Uterus (tissue), 4 donors: Measurements from ENCODE around the gene RHEBL1. TPM values are rescaled to one million over a fixed set of nuclear protein-coding genes. Genes with fewer than 3 reads are reported as not detected.

Experiments used
- DNase-seq, 2 donors: peaks; one replicate each; pipeline ENCODE4 v3.0.0-alpha.2; 2019 to 2020
- H3K27ac ChIP-seq, 2 donors: fragments of 200-600 bp; sonication (generic); 1 replicate in 1 of 2; 2 replicates in 1 of 2; pipeline ENCODE4 v1.5.1; 2016 to 2018
- H3K27me3 ChIP-seq, 2 donors: fragments of 200-600 bp; sonication (generic); one replicate each; pipeline ENCODE4 v1.5.1; 2018 to 2019; ENCODE audit warnings: control low read depth in 1 of 2
- H3K36me3 ChIP-seq, 2 donors: fragments of 200-600 bp; sonication (generic); one replicate each; pipeline ENCODE4 v1.5.1; 2019; ENCODE audit warnings: control low read depth in 1 of 2
- H3K4me1 ChIP-seq, 2 donors: fragments of 200-600 bp; sonication (generic); one replicate each; pipeline ENCODE4 v1.5.1; 2018 to 2019; ENCODE audit warnings: control low read depth in 1 of 2
- H3K4me3 ChIP-seq, 2 donors: fragments of 200-600 bp; sonication (generic); 1 replicate in 1 of 2; 2 replicates in 1 of 2; pipeline ENCODE4 v1.5.1; 2018 to 2019; ENCODE audit warnings: mild to moderate bottlenecking in 1 of 2
- H3K9me3 ChIP-seq, 2 donors: fragments of 200-600 bp; sonication (generic); one replicate each; pipeline ENCODE4 v1.5.1; 2019; ENCODE audit warnings: control low read depth in 1 of 2
- POLR2A ChIP-seq, 2 donors: fragments of 450-650 bp; IDR thresholded peaks; one replicate each; pipeline ENCODE4 v1.6.1; 2016; ENCODE audit warnings: antibody characterized with exemption in 2 of 2, mild to moderate bottlenecking in 1 of 2, moderate library complexity in 1 of 2
- intact Hi-C: fragments of 100-400 bp; cut with DNase I; formaldehyde crosslinking; loops from one replicate; pipeline ENCODE4 v1.15.1; 2023; ENCODE audit warnings: low total_unique reads
- total RNA-seq, 4 donors: library from RNA; depleted of rRNA in 3 of 4; stranded (reverse); fragments of >200 nt in 3 of 4; gene quantifications; one replicate each; pipeline versions ENCODE4 v1.1.0 to v1.2.4, GENCODE V29; 2014 to 2023
- TF ChIP-seq, protein P1 (sequence below), 4 experiments: fragments of 200-600 bp in 2 of 4; fragments of 450-650 bp in 2 of 4; sonication (generic) in 2 of 4; IDR thresholded peaks; one replicate each; pipeline ENCODE4 v1.5.1; 2016 to 2019; ENCODE audit warnings: antibody characterized with exemption in 4 of 4, mild to moderate bottlenecking in 2 of 4, moderate library complexity in 1 of 4
- donor health status: DM: yes; HTN: yes; CAD: no.

The RHEBL1 gene
- total RNA-seq, 4 donors from 2014 or later: 0.37 TPM; not detected in 3

DNA sequence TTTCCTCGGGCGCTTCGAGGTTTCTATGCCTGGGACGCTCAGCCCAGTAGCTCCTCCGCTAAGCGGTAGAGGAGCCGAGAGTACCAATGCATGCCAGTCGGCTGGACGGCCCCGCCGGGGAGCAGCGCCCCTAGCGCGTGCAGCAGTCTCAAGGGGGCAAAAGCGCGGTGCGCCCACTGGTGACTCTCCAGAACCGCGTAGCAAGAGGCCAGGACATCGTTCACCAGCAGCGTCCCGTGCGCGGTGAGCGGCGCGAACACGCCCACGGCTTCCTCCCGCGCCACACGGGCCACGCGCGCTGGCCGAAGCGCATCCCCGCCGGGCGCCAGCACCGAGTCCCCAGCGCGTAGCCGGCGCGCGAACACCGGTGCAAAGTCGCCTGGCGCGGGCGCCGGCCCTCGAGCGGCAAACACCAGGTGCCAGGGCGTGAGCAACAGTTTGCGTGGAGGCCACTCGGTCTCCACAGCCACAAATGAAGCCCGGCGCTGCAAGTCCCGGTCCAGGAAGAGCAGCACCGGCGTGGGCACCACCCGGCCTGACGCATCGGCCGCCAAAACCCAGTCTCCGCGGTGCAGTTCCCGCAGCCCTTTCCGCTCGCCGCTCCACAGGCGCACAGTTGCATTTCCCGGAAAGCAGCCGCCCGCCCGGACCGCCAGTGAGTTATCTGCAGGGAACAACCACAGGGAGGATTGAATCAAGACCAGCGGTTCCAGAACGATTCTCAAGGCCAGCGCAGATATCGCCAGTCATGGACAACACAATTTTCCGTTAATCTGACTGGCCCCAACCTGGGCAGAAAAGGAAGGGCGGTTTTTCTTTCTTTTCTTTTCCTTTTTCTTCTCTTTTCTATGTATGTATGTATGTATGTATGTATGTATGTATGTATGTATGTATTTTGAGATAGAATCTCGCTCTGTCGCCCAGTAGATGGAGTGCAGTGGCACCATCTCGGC lies 20.3 kb upstream of the RHEBL1 start:
- H3K27ac ChIP-seq: no peak overlapping the region
- H3K36me3 ChIP-seq: no peaks in the 10 kb centered on the region
- H3K4me3 ChIP-seq: peak overlapping the region; percentile 24 to 29
- peak in 1 of 2 donors; percentile 35 for DNase-seq
- intact Hi-C loops: no loop called here
- no peaks in the 10 kb centered on the region for H3K9me3 ChIP-seq
- TF ChIP-seq, protein P1, sequence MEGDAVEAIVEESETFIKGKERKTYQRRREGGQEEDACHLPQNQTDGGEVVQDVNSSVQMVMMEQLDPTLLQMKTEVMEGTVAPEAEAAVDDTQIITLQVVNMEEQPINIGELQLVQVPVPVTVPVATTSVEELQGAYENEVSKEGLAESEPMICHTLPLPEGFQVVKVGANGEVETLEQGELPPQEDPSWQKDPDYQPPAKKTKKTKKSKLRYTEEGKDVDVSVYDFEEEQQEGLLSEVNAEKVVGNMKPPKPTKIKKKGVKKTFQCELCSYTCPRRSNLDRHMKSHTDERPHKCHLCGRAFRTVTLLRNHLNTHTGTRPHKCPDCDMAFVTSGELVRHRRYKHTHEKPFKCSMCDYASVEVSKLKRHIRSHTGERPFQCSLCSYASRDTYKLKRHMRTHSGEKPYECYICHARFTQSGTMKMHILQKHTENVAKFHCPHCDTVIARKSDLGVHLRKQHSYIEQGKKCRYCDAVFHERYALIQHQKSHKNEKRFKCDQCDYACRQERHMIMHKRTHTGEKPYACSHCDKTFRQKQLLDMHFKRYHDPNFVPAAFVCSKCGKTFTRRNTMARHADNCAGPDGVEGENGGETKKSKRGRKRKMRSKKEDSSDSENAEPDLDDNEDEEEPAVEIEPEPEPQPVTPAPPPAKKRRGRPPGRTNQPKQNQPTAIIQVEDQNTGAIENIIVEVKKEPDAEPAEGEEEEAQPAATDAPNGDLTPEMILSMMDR (IDR thresholded peaks at IDR 0.05): peak in 2 of 4 experiments; percentile 6 to 18
- no peak for TF ChIP-seq POLR2A (IDR thresholded peaks at IDR 0.05)
- peaks cover 5 to 26% of the 10 kb centered on the region in 2 donors for H3K4me1 ChIP-seq
- peaks cover 0 to 6% of the 10 kb centered on the region in 2 donors for H3K27me3 ChIP-seq

DNA sequence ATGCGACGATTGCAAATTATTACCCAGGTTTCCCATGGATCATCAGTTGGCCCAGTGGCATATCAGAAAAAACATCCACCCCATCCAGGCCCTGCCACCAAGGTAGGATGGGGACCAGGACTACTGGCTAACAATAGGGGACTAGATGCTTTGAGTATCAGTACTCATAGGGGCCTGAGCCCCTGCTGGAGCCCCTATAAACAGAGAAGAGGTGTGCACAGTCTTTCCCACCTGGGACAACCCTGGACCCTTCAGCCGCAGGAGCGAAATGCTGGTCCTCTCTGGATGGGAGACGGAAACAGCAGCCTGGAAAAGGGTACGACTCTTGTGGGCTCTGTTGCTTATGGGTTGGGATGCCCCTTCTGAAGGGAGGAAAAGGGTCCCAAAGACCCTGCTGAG lies 19.2 kb upstream of the RHEBL1 start:
- Histone ChIP-seq H3K27me3 (peaks cover 0 to 2% of the 10 kb centered on the region in 2 donors), H3K27ac (peak overlapping the region in 1 of 2 donors; percentile 93), H3K4me1 (peaks cover 0 to 16% of the 10 kb centered on the region in 2 donors), H3K4me3 (no peak overlapping the region), H3K9me3 (no peaks in the 10 kb centered on the region), H3K36me3 (no peaks in the 10 kb centered on the region)
- TF ChIP-seq, protein P1 (IDR thresholded peaks at IDR 0.05): no peak
- TF ChIP-seq POLR2A (IDR thresholded peaks at IDR 0.05): no peak
- intact Hi-C loops: no loop called here
- no peak for DNase-seq

DNA sequence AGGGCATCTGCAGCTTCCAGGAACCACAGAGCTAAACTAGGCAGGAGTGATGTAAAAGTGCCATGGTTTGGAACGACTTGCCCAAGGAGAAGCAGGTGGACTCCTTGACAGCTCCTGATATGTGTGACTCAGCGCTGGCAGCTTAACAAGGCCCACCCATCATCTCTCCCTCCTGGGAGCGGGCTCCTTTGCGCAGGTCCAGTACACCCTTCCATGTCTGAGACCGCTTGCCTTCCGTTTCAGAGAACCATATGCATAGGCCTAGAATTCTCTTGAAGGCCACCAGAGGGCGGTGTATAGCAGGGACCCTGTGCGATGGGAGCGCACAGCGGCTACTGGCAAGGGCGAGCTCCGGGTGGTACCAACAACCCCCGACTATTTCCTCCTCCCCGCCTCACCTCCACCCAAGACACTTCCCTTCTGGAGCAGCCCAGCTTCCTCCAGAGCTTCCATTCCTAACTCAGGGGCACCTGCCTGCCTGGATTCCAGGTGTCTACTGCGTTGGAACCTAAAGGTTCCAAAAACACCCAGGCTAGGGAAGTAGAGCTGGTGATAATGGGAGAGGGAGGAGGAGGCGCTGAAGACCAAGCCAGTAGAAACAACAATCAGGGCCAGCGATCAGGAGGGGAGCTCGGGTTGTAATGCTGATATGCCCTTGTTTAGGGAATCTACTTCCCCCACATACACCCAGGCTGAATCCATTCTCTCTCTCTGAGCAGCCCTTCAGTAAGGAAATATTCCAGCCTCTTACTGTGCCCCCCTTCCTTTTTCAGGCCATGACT lies 18.6 kb upstream of the RHEBL1 start:
- Histone ChIP-seq H3K27me3 (no peaks in the 10 kb centered on the region), H3K9me3 (no peaks in the 10 kb centered on the region), H3K36me3 (no peaks in the 10 kb centered on the region), H3K4me1 (peaks cover 0 to 16% of the 10 kb centered on the region in 2 donors), H3K27ac (peak overlapping the region; percentile 75 to 93), H3K4me3 (no peak overlapping the region)
- peak; percentile 86 to 91 for DNase-seq
- TF ChIP-seq POLR2A (IDR thresholded peaks at IDR 0.05): no peak
- TF ChIP-seq, protein P1 (IDR thresholded peaks at IDR 0.05): peak; percentile 89 to 94 (median 92)
- intact Hi-C loops: no loop called here

DNA sequence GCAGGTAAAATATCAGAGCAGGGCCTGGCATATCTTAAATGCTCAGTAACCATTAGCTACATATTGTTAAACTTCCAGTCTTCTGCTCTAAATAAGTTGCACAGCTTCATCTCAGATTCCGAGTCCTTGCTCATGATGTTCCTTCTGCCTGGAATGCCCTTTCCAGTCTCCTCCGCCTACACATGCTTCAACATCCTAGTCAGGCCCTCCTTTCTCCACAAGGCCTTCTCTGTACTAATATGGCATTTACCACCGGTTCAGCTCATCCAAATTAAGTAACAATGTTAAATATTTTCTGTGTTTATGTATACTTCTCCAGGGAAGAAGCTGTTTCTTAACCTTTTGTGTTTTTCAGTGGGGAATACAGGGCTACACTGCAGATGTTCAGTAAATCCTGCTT lies 16.3 kb upstream of the RHEBL1 start:
- intact Hi-C loops: no loop called here
- H3K27ac ChIP-seq: peak overlapping the region; percentile 75 to 93
- DNase-seq: peak in 1 of 2 donors; percentile 39
- peaks cover 0 to 9% of the 10 kb centered on the region in 2 donors for H3K4me1 ChIP-seq
- no peaks in the 10 kb centered on the region for H3K36me3 ChIP-seq
- H3K9me3 ChIP-seq: no peaks in the 10 kb centered on the region
- no peak overlapping the region for H3K4me3 ChIP-seq
- TF ChIP-seq, protein P1 (IDR thresholded peaks at IDR 0.05): no peak
- TF ChIP-seq POLR2A (IDR thresholded peaks at IDR 0.05): peak in 1 of 2 donors; percentile 13
- H3K27me3 ChIP-seq: no peaks in the 10 kb centered on the region
